ENCODE results near the gene SUCNR1. TPM values are rescaled to one million over a fixed set of nuclear protein-coding genes. Genes with fewer than 3 reads are reported as not detected.
"Not testable (repeated sequence)": the region's sequence is repeated elsewhere in the genome, so short reads cannot be mapped to it uniquely, and the experiment has no call there.

SUCNR1 gene
- total and polyA plus RNA-seq, 9 donors = 0.04 to 0.53 (median 0.23) TPM; not detected in 2

DNA sequence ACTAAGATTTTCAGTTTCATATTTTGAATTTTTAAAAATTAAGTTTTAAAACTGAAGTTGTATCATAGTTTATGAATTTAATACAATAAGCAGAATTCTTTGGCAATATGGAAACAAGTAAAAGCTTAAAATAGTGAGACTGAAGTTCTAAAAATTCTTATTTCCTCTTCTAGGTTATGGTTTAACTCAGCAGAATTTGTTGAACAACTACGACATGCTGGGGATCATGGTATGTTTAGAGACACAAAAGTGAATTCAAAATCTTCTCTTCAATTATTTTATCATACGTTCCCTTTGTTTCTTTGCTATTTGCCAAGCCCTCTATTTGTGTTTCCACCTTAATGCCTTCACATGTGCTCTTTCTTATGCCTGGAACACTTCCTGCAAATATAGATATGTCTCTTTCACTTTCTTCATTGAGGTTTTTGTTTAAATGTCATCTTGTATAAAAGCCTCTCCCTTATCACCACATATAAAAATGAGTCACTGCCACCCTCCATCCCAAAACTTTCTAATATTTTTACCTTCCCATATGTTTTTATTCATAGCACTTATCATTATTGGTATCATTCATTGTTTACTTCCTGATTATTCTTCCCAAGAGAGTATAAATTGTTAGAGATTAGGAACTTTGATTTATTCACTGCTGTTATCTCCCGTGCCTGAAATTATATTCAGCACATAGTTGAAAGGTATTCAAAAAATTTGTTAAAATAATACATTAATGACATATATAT lies 6.4 kb downstream of the SUCNR1 start:
- Histone ChIP-seq H3K36me3 (no peaks in the 10 kb centered on the region), H3K4me3 (no peak overlapping the region), H3K4me1 (ENCODE audit: insufficient read depth) (no peaks in the 10 kb centered on the region), H3K27me3 (no peaks in the 10 kb centered on the region), H3K27ac (no peak overlapping the region), H3K9me3 (no peaks in the 10 kb centered on the region)
- 45 to 57% (median 52%) methylated on average over 3 of the region's 3 CpGs for WGBS, 3 donors
- intact Hi-C loops (cut with DNase I) = no loop called here
- no peak for DNase-seq
- TF ChIP-seq POLR2A (IDR thresholded peaks at IDR 0.05) (no peak), EP300 (IDR thresholded peaks at IDR 0.05) (no peak), CTCF (IDR thresholded peaks at IDR 0.05) (no peak)

DNA sequence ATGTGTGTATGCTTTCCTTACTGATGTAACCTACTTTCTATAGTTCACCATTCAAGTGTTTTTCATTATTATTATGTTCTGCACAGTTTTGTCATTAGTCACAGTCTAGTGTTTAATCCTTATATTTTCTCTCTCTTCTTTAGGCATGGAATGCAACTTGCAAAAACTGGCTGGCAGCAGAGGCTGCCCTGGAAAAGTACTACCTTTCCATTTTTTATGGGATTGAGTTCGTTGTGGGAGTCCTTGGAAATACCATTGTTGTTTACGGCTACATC lies 6.9 kb downstream of the SUCNR1 start:
- H3K4me3 ChIP-seq = no peak overlapping the region
- intact Hi-C loops (cut with DNase I) = no loop called here
- no peaks in the 10 kb centered on the region for H3K36me3 ChIP-seq
- DNase-seq = no peak
- TF ChIP-seq EP300 (IDR thresholded peaks at IDR 0.05) (no peak), POLR2A (IDR thresholded peaks at IDR 0.05) (no peak), CTCF (IDR thresholded peaks at IDR 0.05) (no peak)
- no peaks in the 10 kb centered on the region for H3K4me1 ChIP-seq (ENCODE audit: insufficient read depth)
- 41 to 59% (median 54%) methylated on average over 2 of the region's 2 CpGs for WGBS, 3 donors
- H3K27me3 ChIP-seq = no peaks in the 10 kb centered on the region
- no peaks in the 10 kb centered on the region for H3K9me3 ChIP-seq
- no peak overlapping the region for H3K27ac ChIP-seq

- TF ChIP-seq POLR2A (IDR thresholded peaks at IDR 0.05) = no peak
- no peak for TF ChIP-seq EP300 (IDR thresholded peaks at IDR 0.05)
- TF ChIP-seq CTCF (IDR thresholded peaks at IDR 0.05) = no peak
- WGBS, 3 donors = 95 to 98% (median 97%) methylated on average over 6 of the region's 6 CpGs
- no peak overlapping the region for H3K4me3 ChIP-seq
- H3K27me3 ChIP-seq = no peaks in the 10 kb centered on the region
- intact Hi-C loops (cut with DNase I) = no loop called here
- no peaks in the 10 kb centered on the region for H3K36me3 ChIP-seq
- no peak overlapping the region for H3K27ac ChIP-seq
- DNase-seq = no peak
- H3K9me3 ChIP-seq = no peaks in the 10 kb centered on the region
- no peaks in the 10 kb centered on the region for H3K4me1 ChIP-seq (ENCODE audit: insufficient read depth)
Measured at GRCh38 chr3:151881137-151881536, 7.7 kb downstream of the SUCNR1 start.

DNA sequence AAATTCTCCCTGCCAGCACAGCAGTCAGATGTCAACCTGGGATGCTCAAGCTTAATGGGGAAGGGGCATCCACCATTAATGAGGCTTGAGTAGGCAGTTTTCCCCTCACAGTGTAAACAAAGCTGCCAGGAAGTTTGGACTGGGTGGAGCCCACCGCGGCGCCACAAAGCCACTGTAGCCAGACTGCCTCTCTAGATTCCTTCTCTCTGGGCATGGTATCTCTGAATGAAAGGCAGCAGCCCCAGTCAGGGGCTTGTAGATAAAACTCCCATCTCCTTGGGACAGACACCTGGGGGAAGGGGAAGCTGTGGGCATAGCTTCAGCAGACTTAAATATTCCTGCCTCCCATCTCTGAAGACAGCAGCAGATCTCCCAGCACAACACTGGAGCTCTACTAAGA lies 12.0 kb downstream of the SUCNR1 start:
- H3K9me3 ChIP-seq; H3K4me3 ChIP-seq; DNase-seq; intact Hi-C loops (cut with DNase I); H3K27ac ChIP-seq; H3K36me3 ChIP-seq; H3K27me3 ChIP-seq; H3K4me1 ChIP-seq (ENCODE audit: insufficient read depth): not testable (repeated sequence)
- WGBS, 3 donors = 70 to 97% (median 94%) methylated on average over 3 of the region's 3 CpGs

GRCh38 chr3:151887450-151888211 lies 14.2 kb downstream of the SUCNR1 start:
- H3K4me3 ChIP-seq; H3K9me3 ChIP-seq; intact Hi-C loops (cut with DNase I); H3K27ac ChIP-seq; H3K4me1 ChIP-seq (ENCODE audit: insufficient read depth); H3K36me3 ChIP-seq; DNase-seq; H3K27me3 ChIP-seq: not testable (repeated sequence)
- WGBS, 3 donors = 93 to 96% (median 94%) methylated on average over 1 of the region's 3 CpGs
